Heart right ventricle (tissue), 16 donors: ENCODE data around the gene DNAJC7. TPM values are rescaled to one million over a fixed set of nuclear protein-coding genes. Genes with fewer than 3 reads are reported as not detected.

Source experiments
- ATAC-seq, 8 donors: fragments of 200-7000 bp; cut with Tn5 transposase; one replicate each; pipeline ENCODE4 v1.9.1; 2020; ENCODE audit warnings: mild to moderate bottlenecking in 8 of 8, moderate library complexity in 8 of 8, moderate number of reproducible peaks in 1 of 8
- DNase-seq, 2 donors: peaks; one replicate each; pipeline ENCODE4 v3.0.0-alpha.2; 2020
- H3K27ac ChIP-seq, 10 donors: fragments of 200-600 bp; sonication (generic) in 2 of 10; one replicate each; pipeline versions ENCODE4 v1.5.0 to v1.8.0; 2020 to 2022; ENCODE audit warnings: mild to moderate bottlenecking in 3 of 10
- H3K27me3 ChIP-seq, 7 donors: fragments of 200-600 bp; one replicate each; pipeline ENCODE4 v1.8.0; 2021 to 2022; ENCODE audit warnings: mild to moderate bottlenecking in 2 of 7
- H3K36me3 ChIP-seq, 9 donors: fragments of 200-600 bp; sonication (generic) in 1 of 9; one replicate each; pipeline versions ENCODE4 v1.5.0 to v1.8.0; 2020 to 2022; ENCODE audit warnings: mild to moderate bottlenecking in 2 of 9
- H3K4me1 ChIP-seq, 9 donors: fragments of 200-600 bp; sonication (generic) in 1 of 9; one replicate each; pipeline versions ENCODE4 v1.5.0 to v1.8.0; 2020 to 2022; ENCODE audit warnings: mild to moderate bottlenecking in 4 of 9
- H3K4me3 ChIP-seq, 10 donors: fragments of 200-600 bp; sonication (generic) in 2 of 10; one replicate each; pipeline versions ENCODE4 v1.5.0 to v1.8.0; 2020 to 2022; ENCODE audit warnings: mild to moderate bottlenecking in 7 of 10, moderate library complexity in 2 of 10
- H3K9me3 ChIP-seq, 11 donors: fragments of 200-600 bp in 10 of 11; sonication (generic) in 2 of 11; one replicate each; pipeline versions ENCODE4 v1.5.0 to v1.8.0; 2013 to 2022; ENCODE audit warnings: mild to moderate bottlenecking in 2 of 11, control low read depth in 1 of 11, moderate library complexity in 1 of 11
- WGBS, 2 donors: extraction: QIAGEN DNeasy Blood & Tissue Kit; methylation state at CpG; one replicate each; pipeline ENCODE4 v1.1.7; 2013; ENCODE audit warnings: inconsistent platforms in 1 of 2; 5-methylcytosine and 5-hydroxymethylcytosine counted together
- intact Hi-C, 10 donors: fragments of 100-400 bp; cut with DNase I; formaldehyde crosslinking; loops; one replicate each; pipeline versions ENCODE4 v1.11.1 to v1.14.2; 2022
- polyA plus RNA-seq, 2 donors: library from polyadenylated mRNA; stranded (reverse); fragments of 200-250 nt; gene quantifications; one replicate each; pipeline ENCODE4 v1.2.3, GENCODE V29; 2013
- total RNA-seq, 10 donors: library from RNA; stranded (reverse); fragmentation: NEBNext Ultra II Directional in 3 of 10; extraction: Animal tissue kit (Norgen Biotek cat#: 25700) in 3 of 10; gene quantifications; one replicate each; pipeline versions ENCODE4 v1.2.1 to v1.2.4, GENCODE V29; 2021 to 2023
- TF ChIP-seq, protein P1 (sequence below), 9 donors: fragments of 200-600 bp; sonication (generic) in 2 of 9; IDR thresholded peaks; one replicate each; pipeline versions ENCODE4 v1.5.0 to v1.8.0; 2021 to 2022; ENCODE audit warnings: antibody characterized with exemption in 9 of 9, mild to moderate bottlenecking in 5 of 9, moderate library complexity in 1 of 9
- donor health status: Arrhythmogenic right ventricular cardiomyopathy.
- donor health status: ischemic (EF 13 %, LVEDD 7.1; RV severe dilation, severe dysfunction).
- donor health status: healthy with polysubstance abuse.
- donor health status: DM: no; HTN: yes; CAD: no.
- donor health status: DM: no; HTN: no; CAD: no.
- donor health status: ischemic (EF 25% LVEDD 6.9; RV normal size, moderate dysfunction).
- donor health status: ischemic (EF 25% LVEDD 5.7; RV mildly dilated, moderate dysfunction).
- donor health status: healthy.
- donor health status: DM: yes; HTN: yes; CAD: no.
- donor health status: Ischemic cardiomyopathy.
- donor health status: ischemic (EF 35%, LVEDD 5.7; RV mildly dilated, moderate dysfunction).
- donor health status: nonischemic (EF 11% LVEDD 7.7; RV severe dilation, severe dysfunction).
- donor health status: DM: yes; HTN: yes; CAD: no.
- donor health status: PGD.
- donor health status: ischemic (EF 29% LVEDD 5.4; RV normal size, mild dysfunction).
- donor health status: nonischemic (EF 23%, LVEDD 6.1; RV moderate dilation, normal function).

Gene DNAJC7
- total and polyA plus RNA-seq, 12 donors = 68.8 to 121 (median 82.7) TPM

DNA sequence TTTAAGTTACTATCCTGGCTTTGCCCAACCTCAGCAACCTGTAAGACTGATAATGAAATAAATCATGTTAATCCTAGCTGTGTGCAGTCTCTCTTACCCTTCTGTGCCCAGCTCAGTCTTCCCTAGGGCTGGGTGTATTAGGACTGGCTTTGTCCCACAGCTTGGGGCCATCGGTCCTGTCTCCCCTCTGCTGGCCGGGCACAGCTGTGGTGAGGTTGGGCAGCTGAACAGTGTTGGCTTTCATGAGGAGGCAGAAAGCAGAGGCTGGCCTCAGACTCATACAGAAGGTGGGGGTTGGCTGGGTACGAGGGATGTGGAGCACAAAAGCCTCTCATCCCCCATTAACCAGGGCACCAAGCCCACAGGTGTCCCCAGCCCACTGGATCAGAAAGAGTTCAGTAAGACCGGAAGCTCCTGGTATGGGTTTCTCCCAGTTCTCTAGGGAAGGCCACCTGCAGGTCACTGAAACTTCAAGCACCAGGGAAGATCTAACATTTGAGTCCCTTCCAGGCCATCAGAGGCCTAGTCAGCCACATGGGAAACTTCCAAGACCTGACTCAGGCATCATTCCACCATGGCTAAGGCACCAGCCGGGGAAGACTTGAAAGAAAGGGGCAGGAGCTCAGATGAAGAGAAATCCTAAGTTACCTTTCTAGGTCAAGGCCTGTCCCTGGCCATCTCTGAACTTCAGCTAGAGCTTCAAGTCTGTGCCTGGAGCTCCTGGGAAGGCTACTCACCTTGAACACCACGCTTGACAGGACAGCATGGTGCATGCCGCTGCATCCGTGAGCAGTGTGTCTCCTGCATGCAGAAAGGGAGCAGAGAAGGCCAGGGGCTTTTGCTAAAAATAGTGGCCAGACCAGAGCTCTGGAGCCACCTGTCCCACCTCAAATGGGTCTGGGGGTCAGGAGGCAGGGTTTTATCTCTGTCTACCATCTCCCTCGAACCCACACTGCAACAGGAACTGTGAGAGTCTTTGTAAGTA lies 41.8 kb downstream of the DNAJC7 start:
- Histone ChIP-seq H3K4me1 (peaks cover 7 to 32% (median 19%) of the 10 kb centered on the region in 9 donors), H3K36me3 (peaks cover 0 to 100% (median 54%) of the 10 kb centered on the region in 9 donors), H3K27me3 (no peaks in the 10 kb centered on the region), H3K4me3 (no peak overlapping the region), H3K27ac (no peak overlapping the region), H3K9me3 (no peaks in the 10 kb centered on the region)
- TF ChIP-seq, protein P1, sequence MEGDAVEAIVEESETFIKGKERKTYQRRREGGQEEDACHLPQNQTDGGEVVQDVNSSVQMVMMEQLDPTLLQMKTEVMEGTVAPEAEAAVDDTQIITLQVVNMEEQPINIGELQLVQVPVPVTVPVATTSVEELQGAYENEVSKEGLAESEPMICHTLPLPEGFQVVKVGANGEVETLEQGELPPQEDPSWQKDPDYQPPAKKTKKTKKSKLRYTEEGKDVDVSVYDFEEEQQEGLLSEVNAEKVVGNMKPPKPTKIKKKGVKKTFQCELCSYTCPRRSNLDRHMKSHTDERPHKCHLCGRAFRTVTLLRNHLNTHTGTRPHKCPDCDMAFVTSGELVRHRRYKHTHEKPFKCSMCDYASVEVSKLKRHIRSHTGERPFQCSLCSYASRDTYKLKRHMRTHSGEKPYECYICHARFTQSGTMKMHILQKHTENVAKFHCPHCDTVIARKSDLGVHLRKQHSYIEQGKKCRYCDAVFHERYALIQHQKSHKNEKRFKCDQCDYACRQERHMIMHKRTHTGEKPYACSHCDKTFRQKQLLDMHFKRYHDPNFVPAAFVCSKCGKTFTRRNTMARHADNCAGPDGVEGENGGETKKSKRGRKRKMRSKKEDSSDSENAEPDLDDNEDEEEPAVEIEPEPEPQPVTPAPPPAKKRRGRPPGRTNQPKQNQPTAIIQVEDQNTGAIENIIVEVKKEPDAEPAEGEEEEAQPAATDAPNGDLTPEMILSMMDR (IDR thresholded peaks at IDR 0.05) = no peak
- 87 to 93% methylated on average over 9 of the region's 9 CpGs for WGBS, 2 donors
- DNase-seq (no peak), ATAC-seq (no peak)
- intact Hi-C loops = no loop called here

DNA sequence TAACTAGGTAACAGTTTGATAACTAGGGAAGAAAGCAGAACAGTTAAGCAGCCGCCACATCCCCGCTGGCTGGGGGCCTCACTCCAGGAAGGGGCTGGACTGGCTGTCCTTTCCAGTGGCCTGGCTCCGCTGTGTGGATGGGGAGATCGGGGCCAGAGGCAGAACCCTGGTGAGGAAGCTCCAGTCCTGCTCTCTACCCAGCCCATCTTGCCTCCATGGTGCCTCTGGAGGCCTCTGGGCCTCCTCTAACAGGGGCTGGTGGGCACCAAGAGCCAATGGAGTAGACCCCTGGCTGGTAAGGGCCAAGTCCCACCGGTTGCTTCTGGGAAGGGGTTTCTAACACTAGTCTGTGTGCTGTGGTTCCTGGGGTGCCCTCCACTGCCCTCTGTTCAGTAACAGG lies 42.6 kb downstream of the DNAJC7 start:
- H3K9me3 ChIP-seq = no peaks in the 10 kb centered on the region
- no peak for DNase-seq
- no peak overlapping the region for H3K4me3 ChIP-seq
- H3K36me3 ChIP-seq = peaks cover 0 to 100% (median 49%) of the 10 kb centered on the region in 9 donors
- TF ChIP-seq, protein P1 (IDR thresholded peaks at IDR 0.05) = no peak
- no peaks in the 10 kb centered on the region for H3K27me3 ChIP-seq
- 91% methylated on average over 5 of the region's 5 CpGs for WGBS, 2 donors
- no peak for ATAC-seq
- peak overlapping the region in 1 of 10 donors; percentile 85 for H3K27ac ChIP-seq
- H3K4me1 ChIP-seq = peaks cover 7 to 33% (median 19%) of the 10 kb centered on the region in 9 donors
- intact Hi-C loops = loop anchor here in 1 of 10 donors (5.0 kb wide), 1 partner anchor 43 kb away; the partner anchor contains the start of gene DNAJC7

DNA sequence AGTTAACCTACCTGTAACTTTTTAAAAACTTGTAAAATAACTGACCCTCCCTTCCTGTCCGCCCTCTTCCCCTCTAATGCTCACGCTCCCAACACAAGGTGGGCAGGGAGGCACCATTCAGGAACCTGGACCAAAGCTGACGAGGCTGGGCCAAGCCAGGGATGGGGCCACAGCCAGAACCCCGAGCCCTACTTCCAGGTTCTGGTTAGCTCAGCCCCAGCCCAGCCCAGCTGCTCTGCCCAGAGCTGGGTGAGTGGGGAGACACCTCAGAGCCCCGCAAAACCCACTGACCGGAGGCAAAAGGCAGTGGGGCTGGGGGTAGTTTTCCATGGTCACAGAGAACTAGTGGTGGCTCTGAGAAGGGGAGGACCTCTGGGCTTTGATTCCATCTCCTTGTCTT lies 43.2 kb downstream of the DNAJC7 start:
- peak overlapping the region in 1 of 10 donors; percentile 85 for H3K27ac ChIP-seq
- TF ChIP-seq, protein P1 (IDR thresholded peaks at IDR 0.05) = no peak
- no peak for DNase-seq
- H3K4me3 ChIP-seq = no peak overlapping the region
- H3K36me3 ChIP-seq = peaks cover 0 to 100% (median 51%) of the 10 kb centered on the region in 9 donors
- H3K9me3 ChIP-seq = no peaks in the 10 kb centered on the region
- 87 to 91% methylated on average over 6 of the region's 6 CpGs for WGBS, 2 donors
- peak in 1 of 8 donors; percentile 2 for ATAC-seq
- H3K4me1 ChIP-seq = peaks cover 7 to 36% (median 20%) of the 10 kb centered on the region in 9 donors
- intact Hi-C loops = loop anchor here in 1 of 10 donors (5.0 kb wide), 1 partner anchor 43 kb away; the partner anchor contains the start of gene DNAJC7
- H3K27me3 ChIP-seq = no peaks in the 10 kb centered on the region

DNA sequence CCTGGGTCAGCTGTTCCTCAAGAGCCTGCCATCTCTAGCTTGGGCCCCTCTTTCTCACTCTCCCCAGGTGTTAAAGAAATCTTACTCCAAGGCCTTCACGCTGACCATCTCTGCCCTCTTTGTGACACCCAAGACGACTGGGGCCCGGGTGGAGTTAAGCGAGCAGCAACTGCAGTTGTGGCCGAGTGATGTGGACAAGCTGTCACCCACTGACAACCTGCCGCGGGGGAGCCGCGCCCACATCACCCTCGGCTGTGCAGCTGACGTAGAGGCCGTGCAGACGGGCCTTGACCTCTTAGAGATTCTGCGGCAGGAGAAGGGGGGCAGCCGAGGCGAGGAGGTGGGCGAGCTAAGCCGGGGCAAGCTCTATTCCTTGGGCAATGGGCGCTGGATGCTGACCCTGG lies 43.8 kb downstream of the DNAJC7 start:
- WGBS, 2 donors = 53 to 58% methylated on average over 19 of the region's 19 CpGs
- Histone ChIP-seq H3K4me3 (no peak overlapping the region), H3K4me1 (peaks cover 7 to 42% (median 23%) of the 10 kb centered on the region in 9 donors), H3K27me3 (no peaks in the 10 kb centered on the region), H3K9me3 (no peaks in the 10 kb centered on the region), H3K36me3 (peaks cover 0 to 100% (median 48%) of the 10 kb centered on the region in 9 donors), H3K27ac (peak overlapping the region in 9 of 10 donors; percentile 41 to 85 (median 50))
- DNase-seq (no peak), ATAC-seq (peak in 4 of 8 donors; percentile 5 to 14 (median 9))
- TF ChIP-seq, protein P1 (IDR thresholded peaks at IDR 0.05) = no peak
- intact Hi-C loops = loop anchor here in 1 of 10 donors (5.0 kb wide), 1 partner anchor 44 kb away; the partner anchor contains the start of gene DNAJC7
